Right atrium auricular region (tissue), 2 donors: ENCODE measurements around the gene DNAJB1. TPM values are rescaled to one million over a fixed set of nuclear protein-coding genes. Genes with fewer than 3 reads are reported as not detected.

Experiments used
- DNase-seq: peaks from one replicate; pipeline ENCODE4 v3.0.0-alpha.2; 2019; ENCODE audit warnings: low spot score
- H3K27ac ChIP-seq, 2 donors: fragments of 200-600 bp; sonication (generic); 1 replicate in 1 of 2; 2 replicates in 1 of 2; pipeline ENCODE4 v1.5.1; 2016 to 2019
- H3K27me3 ChIP-seq, 2 donors: fragments of 200-600 bp; sonication (generic); one replicate each; pipeline versions ENCODE4 v1.5.1 to v1.6.0; 2017 to 2019
- H3K36me3 ChIP-seq: fragments of 200-600 bp; sonication (generic); one replicate; pipeline ENCODE4 v1.5.1; 2016
- H3K4me1 ChIP-seq, 2 donors: fragments of 200-600 bp; sonication (generic); one replicate each; pipeline versions ENCODE4 v1.5.1 to v1.6.0; 2017 to 2019
- H3K4me3 ChIP-seq, 2 donors: fragments of 200-600 bp; sonication (generic); 1 replicate in 1 of 2; 2 replicates in 1 of 2; pipeline ENCODE4 v1.5.1; 2017 to 2019; ENCODE audit warnings: mild to moderate bottlenecking in 1 of 2, moderate library complexity in 1 of 2
- H3K9me3 ChIP-seq, 2 donors: fragments of 200-600 bp; sonication (generic); one replicate each; pipeline ENCODE4 v1.5.1; 2019
- CTCF ChIP-seq, 2 donors: fragments of 200-600 bp; sonication (generic); IDR thresholded peaks; one replicate each; pipeline ENCODE4 v1.5.1; 2019; ENCODE audit warnings: antibody characterized with exemption in 2 of 2
- total RNA-seq, 2 donors: library from RNA; depleted of rRNA; stranded (reverse); fragments of >200 nt; gene quantifications; one replicate each; pipeline ENCODE4 v1.1.0, GENCODE V29; 2016

Gene DNAJB1
- total RNA-seq, 2 donors from 2014 or later: 36.5 to 52.9 TPM

GRCh38 chr19:14487370-14488125 lies 30.6 kb downstream of the DNAJB1 start:
- no peak overlapping the region for H3K27ac ChIP-seq
- H3K36me3 ChIP-seq: peaks cover 15% of the 10 kb centered on the region
- H3K27me3 ChIP-seq: no peaks in the 10 kb centered on the region
- H3K4me3 ChIP-seq: no peak overlapping the region
- H3K4me1 ChIP-seq: no peaks in the 10 kb centered on the region
- no peaks in the 10 kb centered on the region for H3K9me3 ChIP-seq
- no peak for DNase-seq
- TF ChIP-seq CTCF (IDR thresholded peaks at IDR 0.05): no peak

GRCh38 chr19:14482172-14482941 lies 35.8 kb downstream of the DNAJB1 start:
- DNase-seq: no peak
- no peak overlapping the region for H3K27ac ChIP-seq
- peaks cover 32% of the 10 kb centered on the region for H3K36me3 ChIP-seq
- no peaks in the 10 kb centered on the region for H3K9me3 ChIP-seq
- H3K4me1 ChIP-seq: peaks cover 0 to 9% of the 10 kb centered on the region in 2 donors
- TF ChIP-seq CTCF (IDR thresholded peaks at IDR 0.05): no peak
- H3K27me3 ChIP-seq: no peaks in the 10 kb centered on the region
- H3K4me3 ChIP-seq: no peak overlapping the region

- TF ChIP-seq CTCF (IDR thresholded peaks at IDR 0.05): no peak
- no peak for DNase-seq
- H3K27me3 ChIP-seq: no peaks in the 10 kb centered on the region
- H3K36me3 ChIP-seq: peaks cover 34% of the 10 kb centered on the region
- H3K4me3 ChIP-seq: no peak overlapping the region
- no peaks in the 10 kb centered on the region for H3K9me3 ChIP-seq
- H3K27ac ChIP-seq: no peak overlapping the region
- H3K4me1 ChIP-seq: peaks cover 0 to 23% of the 10 kb centered on the region in 2 donors
Observed at GRCh38 chr19:14480700-14481079, 37.5 kb downstream of the DNAJB1 start.

- H3K36me3 ChIP-seq: peaks cover 34% of the 10 kb centered on the region
- no peaks in the 10 kb centered on the region for H3K27me3 ChIP-seq
- DNase-seq: no peak
- TF ChIP-seq CTCF (IDR thresholded peaks at IDR 0.05): peak; percentile 55 to 86
- H3K4me3 ChIP-seq: no peak overlapping the region
- H3K4me1 ChIP-seq: peaks cover 0 to 29% of the 10 kb centered on the region in 2 donors
- no peaks in the 10 kb centered on the region for H3K9me3 ChIP-seq
- H3K27ac ChIP-seq: no peak overlapping the region
Observed at GRCh38 chr19:14479975-14480699, 38.1 kb downstream of the DNAJB1 start.

- no peak overlapping the region for H3K4me3 ChIP-seq
- H3K36me3 ChIP-seq: peaks cover 34% of the 10 kb centered on the region
Observed at GRCh38 chr19:14479309-14479974, 38.8 kb downstream of the DNAJB1 start.

More at GRCh38 chr19:14479309-14479974, 38.8 kb downstream of the DNAJB1 start:
- Histone ChIP-seq H3K27me3 (peaks cover 0 to 3% of the 10 kb centered on the region in 2 donors), H3K4me1 (peaks cover 0 to 33% of the 10 kb centered on the region in 2 donors), H3K9me3 (no peaks in the 10 kb centered on the region), H3K27ac (no peak overlapping the region)
- no peak for TF ChIP-seq CTCF (IDR thresholded peaks at IDR 0.05)
- DNase-seq: no peak
